HEK293T (cell line): ENCODE results near the gene KIRREL3.

Experiments used
- ARNT ChIP-seq: fragments of 450-650 bp; IDR thresholded peaks from 2 replicates; pipeline ENCODE4 v1.6.1; 2017; ENCODE audit warnings: mild to moderate bottlenecking
- BHLHE40 ChIP-seq: fragments of 450-650 bp; IDR thresholded peaks from 2 replicates; pipeline ENCODE4 v1.6.1; 2016; ENCODE audit warnings: mild to moderate bottlenecking, moderate library complexity, borderline replicate concordance
- CTBP1 ChIP-seq: fragments of 450-650 bp; IDR thresholded peaks from 2 replicates; pipeline ENCODE4 v1.6.1; 2016; ENCODE audit warnings: borderline replicate concordance
- FOXA1 ChIP-seq: fragments of 450-650 bp; IDR thresholded peaks from 2 replicates; pipeline ENCODE4 v1.6.1; 2016; ENCODE audit warnings: mild to moderate bottlenecking
- FOXK2 ChIP-seq: fragments of 450-650 bp; IDR thresholded peaks from 2 replicates; pipeline ENCODE4 v1.6.1; 2016; ENCODE audit warnings: mild to moderate bottlenecking
- FOXM1 ChIP-seq: fragments of 450-650 bp; IDR thresholded peaks from 2 replicates; pipeline ENCODE4 v1.6.1; 2017; ENCODE audit warnings: mild to moderate bottlenecking, borderline replicate concordance
- HDGF ChIP-seq: fragments of 450-650 bp; IDR thresholded peaks from 2 replicates; pipeline ENCODE4 v1.6.1; 2017; ENCODE audit warnings: antibody characterized with exemption, borderline replicate concordance
- LEF1 ChIP-seq: fragments of 450-650 bp; IDR thresholded peaks from 2 replicates; pipeline ENCODE4 v1.6.1; 2017; ENCODE audit warnings: mild to moderate bottlenecking, borderline replicate concordance
- NFRKB ChIP-seq: fragments of 450-650 bp; IDR thresholded peaks from 2 replicates; pipeline ENCODE4 v1.6.1; 2016; ENCODE audit warnings: mild to moderate bottlenecking, moderate library complexity
- SP1 ChIP-seq: fragments of 450-650 bp; IDR thresholded peaks from 2 replicates; pipeline ENCODE4 v1.6.1; 2017
- SUZ12 ChIP-seq: fragments of 450-650 bp; IDR thresholded peaks from 2 replicates; pipeline ENCODE4 v1.6.1; 2016; ENCODE audit warnings: mild to moderate bottlenecking
- TARDBP ChIP-seq: fragments of 450-650 bp; IDR thresholded peaks from 2 replicates; pipeline ENCODE4 v1.6.1; 2016
- TF ChIP-seq, protein P1 (sequence below): fragments of 450-650 bp; IDR thresholded peaks from 2 replicates; pipeline ENCODE4 v1.6.1; 2016

DNA sequence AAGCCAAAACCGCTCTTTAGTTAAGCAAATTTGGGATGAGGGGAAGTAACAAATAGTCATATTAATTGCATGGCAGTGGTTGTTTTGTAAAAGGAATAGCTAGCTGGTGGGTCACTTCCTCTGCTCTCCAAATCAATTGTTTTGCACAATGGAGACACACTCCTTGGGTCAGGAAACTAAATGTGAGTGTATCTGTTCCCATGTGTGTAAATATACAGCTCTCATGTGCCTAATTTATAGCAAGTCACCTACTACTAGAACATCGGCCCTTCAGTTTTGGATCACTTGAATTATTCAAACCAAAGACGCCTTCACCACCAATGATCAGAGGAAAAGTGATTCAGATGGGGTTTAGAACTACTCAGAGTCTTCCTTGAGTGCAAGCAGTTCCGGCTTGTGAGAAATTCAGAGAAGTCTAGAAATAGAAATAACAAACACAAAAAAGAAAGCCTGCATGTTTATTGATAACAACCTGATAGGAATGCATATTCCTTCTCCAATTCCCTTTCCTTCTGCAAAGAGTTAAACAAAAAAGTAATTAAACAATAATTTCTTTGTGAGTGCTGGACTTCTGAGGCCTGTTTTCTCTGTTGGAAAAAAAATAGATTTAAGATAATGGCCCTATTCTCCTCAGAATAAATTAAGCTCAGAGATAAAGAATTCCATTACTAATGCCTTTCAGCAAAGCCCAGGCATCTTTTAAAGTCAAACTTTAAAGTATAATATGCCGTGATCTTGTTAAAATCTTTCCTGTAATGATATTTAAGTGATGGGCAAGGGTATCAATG is 100.4 kb downstream of the KIRREL3 start:
- TF ChIP-seq BHLHE40 (no peak), SP1 (no peak), NFRKB (no peak), FOXM1 (no peak), TARDBP (no peak), CTBP1 (no peak), FOXA1 (no peak), SUZ12 (no peak), FOXK2 (no peak), ARNT (no peak), HDGF (no peak), LEF1 (no peak)
- TF ChIP-seq, protein P1, sequence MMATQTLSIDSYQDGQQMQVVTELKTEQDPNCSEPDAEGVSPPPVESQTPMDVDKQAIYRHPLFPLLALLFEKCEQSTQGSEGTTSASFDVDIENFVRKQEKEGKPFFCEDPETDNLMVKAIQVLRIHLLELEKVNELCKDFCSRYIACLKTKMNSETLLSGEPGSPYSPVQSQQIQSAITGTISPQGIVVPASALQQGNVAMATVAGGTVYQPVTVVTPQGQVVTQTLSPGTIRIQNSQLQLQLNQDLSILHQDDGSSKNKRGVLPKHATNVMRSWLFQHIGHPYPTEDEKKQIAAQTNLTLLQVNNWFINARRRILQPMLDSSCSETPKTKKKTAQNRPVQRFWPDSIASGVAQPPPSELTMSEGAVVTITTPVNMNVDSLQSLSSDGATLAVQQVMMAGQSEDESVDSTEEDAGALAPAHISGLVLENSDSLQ: no peak
